Activated CD4-positive, alpha-beta T cell treated with anti-CD3 and anti-CD28 coated beads for 24 hours (primary cell): ENCODE measurements around the gene ATP11C.
"Not testable (repeated sequence)": the region's sequence is repeated elsewhere in the genome, so short reads cannot be mapped to it uniquely, and the experiment has no call there.

Experiments
- DNase-seq, 2 donors: peaks; one replicate each; pipeline ENCODE4 v3.0.0-alpha.2; 2020; ENCODE audit warnings: low read depth in 2 of 2

The ATP11C gene

GRCh38 chrX:139856826-139857225 is 76.0 kb downstream of the ATP11C start:
- DNase-seq = not testable (repeated sequence)

- no peak for DNase-seq
Observed at GRCh38 chrX:139851730-139852129, 81.1 kb downstream of the ATP11C start.

- DNase-seq = no peak
Observed at GRCh38 chrX:139850968-139851367, 81.9 kb downstream of the ATP11C start.

- no peak for DNase-seq
Observed at GRCh38 chrX:139844884-139845283, 88.0 kb downstream of the ATP11C start.

GRCh38 chrX:139844163-139844562 is 88.7 kb downstream of the ATP11C start:
- DNase-seq = no peak

GRCh38 chrX:139842326-139843185 is 90.3 kb downstream of the ATP11C start:
- no peak for DNase-seq

- DNase-seq = not testable (repeated sequence)
Observed at GRCh38 chrX:139836335-139836734, 96.5 kb downstream of the ATP11C start.

DNA sequence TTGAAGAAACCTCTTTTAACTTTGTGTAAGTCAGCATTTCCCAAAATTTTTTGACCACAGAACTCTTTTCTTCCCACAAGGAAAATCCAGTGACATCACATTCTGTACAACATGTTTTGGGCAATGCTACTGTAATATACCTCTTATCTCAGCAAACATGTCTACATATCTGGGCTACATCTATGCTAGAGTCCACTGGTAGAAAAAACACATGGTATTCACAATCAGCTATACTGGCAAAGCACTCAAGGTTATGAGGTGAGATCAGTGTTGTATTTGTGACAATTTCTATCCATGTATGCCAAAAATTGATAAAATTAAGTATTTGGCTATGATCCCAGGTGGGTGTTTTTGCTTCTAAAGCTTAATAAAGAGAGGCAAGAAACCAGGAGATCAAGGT is 98.0 kb downstream of the ATP11C start:
- DNase-seq = no peak

GRCh38 chrX:139832718-139833309 is 100.0 kb downstream of the ATP11C start:
- DNase-seq = no peak

- no peak for DNase-seq
Observed at GRCh38 chrX:139831675-139832456, 101.0 kb downstream of the ATP11C start.

DNA sequence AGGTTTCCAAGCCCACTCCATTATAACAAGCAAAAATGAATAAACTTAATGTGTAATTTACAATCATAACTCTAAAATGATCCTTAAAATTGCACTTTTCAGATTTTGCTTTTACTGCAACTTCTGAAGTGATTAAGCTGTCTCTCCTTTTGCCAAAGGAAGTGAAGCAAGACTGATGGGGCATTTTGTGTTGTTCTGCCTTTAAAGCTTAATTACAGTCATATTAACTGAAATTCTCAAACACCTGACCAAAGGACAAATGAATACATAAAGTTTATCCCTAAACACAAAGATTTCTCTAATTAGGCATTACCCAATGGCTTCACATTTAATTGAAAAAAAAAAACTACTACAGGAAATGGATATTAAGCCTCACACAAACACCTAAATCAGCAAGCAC is 101.8 kb downstream of the ATP11C start:
- no peak for DNase-seq

GRCh38 chrX:139828830-139829229 is 104.0 kb downstream of the ATP11C start:
- no peak for DNase-seq

DNA sequence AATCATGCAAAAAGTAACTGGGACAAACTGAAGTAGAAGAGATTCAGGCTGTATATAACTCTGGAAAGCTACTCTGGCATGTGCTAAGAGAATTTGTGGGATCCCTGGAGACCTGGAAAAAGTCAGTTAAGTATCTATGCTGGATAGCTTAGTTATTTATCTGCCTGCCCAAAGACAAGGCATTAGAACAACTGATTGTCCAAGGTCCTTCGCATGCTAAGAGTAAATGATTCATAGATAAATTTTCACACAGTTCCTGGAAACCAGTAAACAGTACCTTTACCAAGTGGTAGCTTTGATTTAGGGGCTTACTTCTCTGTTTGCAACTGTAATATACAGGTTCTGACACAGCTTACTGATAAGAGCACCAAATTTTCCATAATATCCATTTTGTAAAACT is 104.8 kb downstream of the ATP11C start:
- DNase-seq = no peak

- DNase-seq = no peak
Observed at GRCh38 chrX:139826065-139827044, 106.5 kb downstream of the ATP11C start.

DNA sequence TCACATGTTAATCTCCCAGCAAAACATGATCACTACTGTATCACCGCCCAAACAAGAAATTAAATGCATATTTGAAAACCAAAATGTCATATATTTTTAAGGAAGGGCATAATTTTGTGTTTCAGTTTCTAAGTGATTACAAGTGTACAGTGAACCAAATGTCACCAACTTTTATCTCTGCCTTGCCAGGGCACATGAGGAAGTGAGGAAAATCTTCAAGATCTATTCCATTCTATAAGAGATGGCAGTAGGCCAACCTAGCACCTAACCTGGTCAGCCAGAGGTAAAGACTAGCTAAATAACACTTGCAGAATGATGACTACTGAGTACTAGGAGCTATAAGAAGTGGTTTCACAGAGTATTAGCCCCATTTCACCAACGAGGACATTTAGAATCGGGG is 107.2 kb downstream of the ATP11C start:
- no peak for DNase-seq

GRCh38 chrX:139823806-139824205 is 109.0 kb downstream of the ATP11C start:
- DNase-seq = no peak

DNA sequence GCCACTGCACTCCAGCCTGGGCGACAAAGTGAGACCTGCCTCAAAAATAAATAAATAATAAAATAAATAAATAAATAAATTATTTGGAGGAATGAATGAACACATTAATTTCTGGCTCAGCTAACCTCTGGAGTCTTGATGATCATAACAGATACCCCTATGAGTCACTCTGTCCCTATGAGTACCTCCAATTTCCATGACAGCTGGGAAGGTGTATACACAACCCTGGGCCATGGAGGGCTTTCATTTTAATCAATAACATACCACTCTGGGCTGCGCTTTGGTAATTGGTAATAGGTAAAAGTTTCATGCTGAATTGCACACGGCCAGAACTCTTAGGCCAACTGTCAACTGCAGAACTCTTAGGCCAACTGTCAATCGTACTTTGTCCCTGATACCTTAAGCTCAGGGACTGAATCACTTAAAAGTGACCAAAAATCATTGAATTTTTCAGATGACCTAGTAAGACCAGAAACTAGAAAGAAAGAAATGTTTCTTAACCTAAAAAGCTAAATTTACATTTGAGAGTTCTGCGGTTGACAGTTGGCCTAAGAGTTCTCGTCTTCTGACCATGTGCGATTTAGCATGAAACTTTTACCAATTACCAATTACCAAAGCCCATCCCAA is 112.4 kb downstream of the ATP11C start:
- DNase-seq = no peak

DNA sequence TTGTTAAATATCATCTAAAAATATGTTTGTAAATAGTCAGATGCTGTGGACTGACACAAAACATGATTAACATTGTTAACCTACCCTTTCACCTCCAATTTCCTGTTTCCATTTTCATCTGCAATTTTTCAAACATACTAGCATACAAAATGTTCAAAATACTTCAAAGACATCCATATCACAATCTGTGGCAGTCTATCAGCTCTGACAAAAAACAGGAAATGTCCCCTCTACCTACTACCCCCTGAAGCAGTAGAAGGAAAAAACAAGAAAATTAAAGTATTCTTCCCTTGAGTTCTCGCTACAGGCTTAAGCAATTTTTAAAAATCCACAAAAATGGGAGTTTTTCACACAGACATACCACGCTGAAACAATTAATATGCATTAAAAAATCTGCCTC is 116.6 kb downstream of the ATP11C start:
- no peak for DNase-seq

GRCh38 chrX:139815771-139816170 is 117.1 kb downstream of the ATP11C start:
- DNase-seq = no peak

DNA sequence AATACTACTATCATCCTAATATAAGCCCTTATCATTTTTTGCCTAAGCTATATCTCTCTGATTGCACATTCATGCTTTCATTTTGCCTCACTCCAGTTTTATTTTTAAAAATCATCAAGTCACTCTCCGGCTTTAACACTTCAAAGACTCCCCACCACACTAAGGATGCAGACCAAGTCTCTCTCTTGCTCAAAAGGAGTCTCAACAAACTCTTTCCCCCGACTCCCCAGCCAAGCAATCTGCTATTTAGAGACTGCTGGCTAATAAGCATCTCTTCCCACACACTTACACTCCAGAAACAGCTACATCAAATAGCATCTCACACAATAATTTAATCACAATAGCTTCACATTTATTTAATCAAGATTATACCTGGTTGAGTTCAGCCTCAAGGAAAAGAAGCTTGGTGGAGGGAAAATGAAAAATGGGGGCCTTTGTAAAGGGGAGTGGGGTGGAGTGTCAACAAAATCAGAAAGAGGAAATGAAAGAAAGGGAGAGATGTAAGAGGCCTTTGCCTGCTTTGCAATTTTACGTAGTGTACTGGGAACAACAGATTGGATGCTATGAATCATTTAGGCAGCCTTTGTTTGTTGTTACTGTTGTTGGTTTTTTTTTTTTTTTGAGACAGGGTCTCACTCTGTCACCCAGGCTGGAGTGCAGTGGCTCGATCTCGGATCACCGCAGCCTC is 120.8 kb downstream of the ATP11C start:
- DNase-seq = no peak
